Peyer's patch (tissue), 4 donors: ENCODE results near the gene SYVN1. TPM values are rescaled to one million over a fixed set of nuclear protein-coding genes. Genes with fewer than 3 reads are reported as not detected.
"Not testable (repeated sequence)": the region's sequence is repeated elsewhere in the genome, so short reads cannot be mapped to it uniquely, and the experiment has no call there.

Experiments
- DNase-seq, 3 donors: peaks; one replicate each; pipeline ENCODE4 v3.0.0-alpha.2; 2017 to 2019
- H3K27ac ChIP-seq, 4 donors: fragments of 200-600 bp; sonication (generic); one replicate each; pipeline ENCODE4 v1.5.1; 2016 to 2019
- H3K27me3 ChIP-seq, 2 donors: fragments of 200-600 bp; sonication (generic); one replicate each; pipeline ENCODE4 v1.5.1; 2019
- H3K36me3 ChIP-seq, 3 donors: fragments of 200-600 bp; sonication (generic); one replicate each; pipeline ENCODE4 v1.5.1; 2016 to 2019
- H3K4me1 ChIP-seq, 4 donors: fragments of 200-600 bp; sonication (generic); one replicate each; pipeline ENCODE4 v1.5.1; 2016 to 2019
- H3K4me3 ChIP-seq, 4 donors: fragments of 200-600 bp; sonication (generic); 1 replicate in 3 of 4; 2 replicates in 1 of 4; pipeline ENCODE4 v1.5.1; 2016 to 2019; ENCODE audit warnings: mild to moderate bottlenecking in 1 of 4
- H3K9me3 ChIP-seq, 4 donors: fragments of 200-600 bp; sonication (generic); one replicate each; pipeline ENCODE4 v1.5.1; 2016 to 2019; ENCODE audit warnings: mild to moderate bottlenecking in 1 of 4
- POLR2A ChIP-seq, 2 donors: fragments of 450-650 bp; IDR thresholded peaks; one replicate each; pipeline ENCODE4 v1.5.1; 2017; ENCODE audit warnings: antibody characterized with exemption in 2 of 2, mild to moderate bottlenecking in 2 of 2, moderate library complexity in 2 of 2
- total RNA-seq, 4 donors: library from RNA; depleted of rRNA; stranded (reverse); fragments of >200 nt; gene quantifications; one replicate each; pipeline ENCODE4 v1.1.0, GENCODE V29; 2016
- TF ChIP-seq, protein P1 (sequence below), 6 experiments: fragments of 450-650 bp in 4 of 6; fragments of 200-600 bp in 2 of 6; sonication (generic) in 1 of 6; IDR thresholded peaks; one replicate each; pipeline ENCODE4 v1.5.1; 2017 to 2019; ENCODE audit warnings: antibody characterized with exemption in 6 of 6, mild to moderate bottlenecking in 3 of 6, moderate library complexity in 1 of 6

The SYVN1 gene
- total RNA-seq, 4 donors from 2014 or later: 37.1 to 61.9 (median 51.6) TPM

DNA sequence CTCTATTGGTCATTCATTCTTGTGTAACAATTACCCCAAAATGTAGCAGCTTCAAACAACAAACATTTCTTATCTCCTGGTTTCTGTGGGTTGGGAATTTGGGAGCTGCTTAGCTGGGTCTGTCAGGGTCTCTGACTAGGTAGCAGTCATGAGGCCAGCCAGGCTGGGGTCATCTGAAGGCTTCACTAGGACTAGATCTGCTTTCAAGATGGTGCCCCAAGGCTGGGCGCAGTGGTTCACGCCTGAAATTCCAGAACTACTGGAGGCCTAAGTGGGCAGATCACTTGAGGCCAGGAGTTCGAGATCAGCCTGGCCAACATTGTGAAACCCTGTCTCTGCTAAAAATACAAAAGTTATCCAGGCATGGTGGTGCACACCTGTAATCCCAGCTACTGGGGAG lies 22.6 kb upstream of the SYVN1 start:
- DNase-seq: no peak
- Histone ChIP-seq H3K4me3 (no peak overlapping the region), H3K4me1 (no peaks in the 10 kb centered on the region), H3K27me3 (no peaks in the 10 kb centered on the region), H3K9me3 (no peaks in the 10 kb centered on the region), H3K36me3 (no peaks in the 10 kb centered on the region), H3K27ac (no peak overlapping the region)
- TF ChIP-seq POLR2A (IDR thresholded peaks at IDR 0.05): no peak
- TF ChIP-seq, protein P1, sequence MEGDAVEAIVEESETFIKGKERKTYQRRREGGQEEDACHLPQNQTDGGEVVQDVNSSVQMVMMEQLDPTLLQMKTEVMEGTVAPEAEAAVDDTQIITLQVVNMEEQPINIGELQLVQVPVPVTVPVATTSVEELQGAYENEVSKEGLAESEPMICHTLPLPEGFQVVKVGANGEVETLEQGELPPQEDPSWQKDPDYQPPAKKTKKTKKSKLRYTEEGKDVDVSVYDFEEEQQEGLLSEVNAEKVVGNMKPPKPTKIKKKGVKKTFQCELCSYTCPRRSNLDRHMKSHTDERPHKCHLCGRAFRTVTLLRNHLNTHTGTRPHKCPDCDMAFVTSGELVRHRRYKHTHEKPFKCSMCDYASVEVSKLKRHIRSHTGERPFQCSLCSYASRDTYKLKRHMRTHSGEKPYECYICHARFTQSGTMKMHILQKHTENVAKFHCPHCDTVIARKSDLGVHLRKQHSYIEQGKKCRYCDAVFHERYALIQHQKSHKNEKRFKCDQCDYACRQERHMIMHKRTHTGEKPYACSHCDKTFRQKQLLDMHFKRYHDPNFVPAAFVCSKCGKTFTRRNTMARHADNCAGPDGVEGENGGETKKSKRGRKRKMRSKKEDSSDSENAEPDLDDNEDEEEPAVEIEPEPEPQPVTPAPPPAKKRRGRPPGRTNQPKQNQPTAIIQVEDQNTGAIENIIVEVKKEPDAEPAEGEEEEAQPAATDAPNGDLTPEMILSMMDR (IDR thresholded peaks at IDR 0.05): no peak

DNA sequence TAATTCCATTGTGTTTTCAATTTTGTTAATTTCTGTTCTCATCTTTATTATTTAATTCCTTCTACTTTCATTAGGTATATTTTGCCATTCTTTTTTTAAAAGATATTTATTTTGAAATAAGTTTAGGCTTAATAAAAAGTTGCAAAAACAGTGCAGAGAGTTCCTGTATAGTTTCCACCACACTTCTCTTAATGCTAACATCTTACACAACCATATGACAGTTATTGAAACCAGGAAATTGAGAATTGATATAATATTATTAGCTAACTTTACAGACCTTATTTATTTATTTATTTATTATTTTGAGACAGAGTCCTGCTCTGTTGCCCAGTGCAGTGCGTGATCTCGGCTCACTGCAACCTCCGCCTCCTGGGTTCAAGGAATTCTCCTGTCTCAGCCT lies 21.9 kb upstream of the SYVN1 start:
- TF ChIP-seq POLR2A (IDR thresholded peaks at IDR 0.05): no peak
- TF ChIP-seq, protein P1 (IDR thresholded peaks at IDR 0.05): no peak
- no peaks in the 10 kb centered on the region for H3K9me3 ChIP-seq

DNA sequence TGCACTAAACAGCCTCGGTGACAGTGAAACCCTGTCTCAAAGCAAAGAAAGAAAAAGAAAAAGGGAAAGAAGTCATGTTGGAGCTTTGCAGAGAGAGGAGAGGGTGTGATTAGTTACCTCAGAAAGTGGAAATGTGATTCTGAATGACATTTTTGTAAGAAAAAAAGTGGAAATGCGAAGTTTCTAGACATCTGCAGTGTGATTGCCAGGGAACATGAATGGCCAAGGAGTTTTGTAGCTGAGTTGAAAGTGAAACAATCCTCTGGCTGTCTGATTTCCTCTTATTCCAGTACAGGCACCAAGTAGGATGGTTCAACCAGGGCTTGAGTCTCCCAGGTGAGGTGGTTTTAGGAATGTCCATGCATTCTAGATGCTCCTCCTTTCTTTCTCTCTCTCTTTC lies 17.8 kb upstream of the SYVN1 start:
- no peaks in the 10 kb centered on the region for H3K9me3 ChIP-seq
- no peak overlapping the region for H3K27ac ChIP-seq
- TF ChIP-seq, protein P1 (IDR thresholded peaks at IDR 0.05): no peak
- no peaks in the 10 kb centered on the region for H3K27me3 ChIP-seq
- DNase-seq: no peak
- peaks cover 0 to 10% (median 0%) of the 10 kb centered on the region in 4 donors for H3K4me1 ChIP-seq
- no peaks in the 10 kb centered on the region for H3K36me3 ChIP-seq
- no peak overlapping the region for H3K4me3 ChIP-seq

More for the DNA sequence above, 21.9 kb upstream of the SYVN1 start:
- Histone ChIP-seq H3K36me3 (no peaks in the 10 kb centered on the region), H3K27me3 (no peaks in the 10 kb centered on the region), H3K4me3 (no peak overlapping the region), H3K27ac (no peak overlapping the region), H3K4me1 (no peaks in the 10 kb centered on the region)
- DNase-seq: no peak

DNA sequence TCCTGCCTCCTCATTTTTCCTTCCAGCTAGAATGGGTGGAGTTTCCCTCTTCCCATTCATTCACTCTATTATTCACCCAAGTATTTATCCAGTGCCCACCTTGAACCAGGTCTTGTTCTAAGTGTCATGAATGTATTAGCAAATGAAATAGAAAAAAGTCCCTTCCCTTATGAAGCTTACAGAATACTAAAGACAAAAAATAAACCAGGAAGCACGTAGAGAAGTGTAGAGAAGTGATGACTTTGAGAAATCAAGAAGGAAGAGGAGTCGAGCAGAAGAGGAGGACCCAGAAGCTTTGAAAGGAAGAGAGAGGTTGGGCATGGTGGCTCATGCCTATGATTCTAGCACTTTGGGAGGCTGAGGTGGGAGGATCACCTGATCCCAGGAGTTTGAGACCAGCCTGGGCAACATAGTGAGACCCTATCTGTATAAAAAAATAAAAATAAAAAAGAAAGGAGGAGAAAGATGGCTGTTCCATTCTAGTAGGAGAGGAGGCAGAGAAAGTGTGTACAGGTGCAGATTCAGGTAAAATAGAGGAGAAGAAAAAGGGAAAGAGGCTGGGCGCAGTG lies 17.1 kb upstream of the SYVN1 start:
- Histone ChIP-seq H3K27ac (peak overlapping the region in 3 of 4 donors; percentile 32 to 76 (median 74)), H3K27me3 (no peaks in the 10 kb centered on the region)
- TF ChIP-seq POLR2A (IDR thresholded peaks at IDR 0.05): no peak
- TF ChIP-seq, protein P1 (IDR thresholded peaks at IDR 0.05): no peak

DNA sequence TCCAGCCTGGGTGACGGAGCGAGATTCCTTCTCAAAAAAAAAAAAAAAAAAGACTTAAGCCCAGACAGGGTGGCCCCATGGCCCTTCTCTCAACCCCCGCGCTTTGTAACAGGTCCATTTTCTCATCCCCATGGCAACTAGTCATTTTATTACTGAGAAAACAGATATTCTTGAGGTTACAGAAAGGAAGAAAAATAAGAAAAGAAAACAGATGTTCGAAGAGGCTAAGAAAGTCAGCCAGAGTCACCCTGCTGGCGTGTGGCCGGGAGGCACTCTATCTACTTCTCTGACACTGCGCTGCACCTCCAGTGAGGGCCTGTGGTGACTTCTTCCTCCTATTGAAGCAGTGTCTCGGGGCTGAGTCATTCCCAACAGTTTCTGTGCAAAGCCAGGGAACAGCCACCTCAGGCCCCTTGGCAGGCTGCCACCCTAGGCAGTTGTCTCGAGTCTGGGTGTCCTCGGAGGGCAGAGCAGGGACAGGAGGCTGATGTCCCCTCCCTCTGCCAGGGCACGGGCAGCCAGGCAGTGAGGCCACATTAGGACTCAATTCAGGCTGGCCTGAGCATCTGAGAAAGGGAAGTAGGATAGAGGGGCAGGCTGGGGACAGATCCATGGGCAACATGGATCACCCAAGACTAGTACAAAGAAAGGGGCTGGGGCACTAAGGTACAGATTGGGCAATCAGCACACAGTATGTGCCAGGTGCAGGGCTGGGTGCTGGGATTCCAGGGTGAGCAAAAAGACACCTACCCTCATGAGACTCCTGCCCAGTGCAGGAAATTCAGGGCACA lies 16.4 kb upstream of the SYVN1 start:
- no peaks in the 10 kb centered on the region for H3K36me3 ChIP-seq

More for the DNA sequence above, 17.1 kb upstream of the SYVN1 start:
- no peaks in the 10 kb centered on the region for H3K9me3 ChIP-seq
- H3K4me1 ChIP-seq: peaks cover 0 to 10% (median 0%) of the 10 kb centered on the region in 4 donors
- H3K4me3 ChIP-seq: no peak overlapping the region
- H3K36me3 ChIP-seq: no peaks in the 10 kb centered on the region
- peak in 1 of 3 donors; percentile 19 for DNase-seq

DNA sequence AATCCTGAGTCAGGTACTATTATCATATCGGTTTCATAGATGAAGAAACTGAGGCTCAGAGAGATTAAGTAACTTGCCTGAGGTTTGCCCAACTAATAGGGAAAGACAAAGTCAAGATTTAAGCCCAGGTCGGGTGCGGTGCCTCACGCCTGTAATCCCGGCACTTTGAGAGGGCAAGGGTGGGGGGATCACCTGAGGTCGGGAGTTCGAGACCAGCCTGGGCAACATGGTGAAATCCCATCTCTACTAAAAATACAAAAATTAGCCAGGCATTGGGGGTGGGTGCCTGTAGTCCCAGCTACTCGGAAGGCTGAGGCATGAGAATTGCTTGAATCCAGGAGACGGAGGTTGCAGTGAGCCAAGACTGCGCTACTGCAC lies 15.8 kb upstream of the SYVN1 start:
- H3K4me1 ChIP-seq: peaks cover 0 to 10% (median 0%) of the 10 kb centered on the region in 4 donors
- H3K9me3 ChIP-seq, H3K4me3 ChIP-seq, DNase-seq, H3K27me3 ChIP-seq, H3K36me3 ChIP-seq: not testable (repeated sequence)
- H3K27ac ChIP-seq: peak overlapping the region in 3 of 4 donors; percentile 32 to 76 (median 74)

More for the DNA sequence above, 16.4 kb upstream of the SYVN1 start:
- Histone ChIP-seq H3K9me3 (no peaks in the 10 kb centered on the region), H3K4me1 (peaks cover 0 to 10% (median 0%) of the 10 kb centered on the region in 4 donors), H3K27ac (peak overlapping the region in 3 of 4 donors; percentile 32 to 76 (median 74)), H3K27me3 (no peaks in the 10 kb centered on the region), H3K4me3 (no peak overlapping the region)
- peak in 1 of 2 donors; percentile 46 for TF ChIP-seq POLR2A (IDR thresholded peaks at IDR 0.05)
- TF ChIP-seq, protein P1 (IDR thresholded peaks at IDR 0.05): peak in 1 of 6 experiments; percentile 8
- DNase-seq: peak; percentile 44 to 93 (median 85)
